NOMO-1 treated with DMSO at 0.1 percent for 48 hours (cell line): ENCODE data around the gene ATP6V0E1.
A peak's percentile ranks its signal among the peaks of the same experiment; 100 is the strongest.

Experiments
- DNase-seq: peaks from one replicate; lab custom pipeline; 2025; ENCODE audit not compliant: unreplicated experiment; lab: John Stamatoyannopoulos, UW

The ATP6V0E1 gene

DNA sequence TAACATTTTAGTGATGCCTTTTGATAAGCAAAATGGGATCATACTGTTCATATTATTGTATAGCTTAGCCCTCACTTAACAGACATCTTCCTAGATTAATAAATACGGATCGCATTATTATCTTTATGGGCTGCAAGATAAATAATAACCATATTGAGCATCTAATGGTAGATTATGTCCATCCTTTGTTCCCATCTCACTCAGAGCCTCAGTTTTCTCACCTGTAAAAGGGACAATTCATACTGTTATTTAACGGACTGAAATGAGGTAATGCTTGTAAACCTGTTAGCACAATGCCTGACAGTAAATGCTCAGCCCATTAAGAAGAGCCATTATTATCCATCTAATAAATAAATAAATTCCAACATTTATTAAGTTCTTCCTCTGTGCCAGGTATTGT, 27.3 kb upstream of the ATP6V0E1 start:
- DNase-seq = no peak

DNA sequence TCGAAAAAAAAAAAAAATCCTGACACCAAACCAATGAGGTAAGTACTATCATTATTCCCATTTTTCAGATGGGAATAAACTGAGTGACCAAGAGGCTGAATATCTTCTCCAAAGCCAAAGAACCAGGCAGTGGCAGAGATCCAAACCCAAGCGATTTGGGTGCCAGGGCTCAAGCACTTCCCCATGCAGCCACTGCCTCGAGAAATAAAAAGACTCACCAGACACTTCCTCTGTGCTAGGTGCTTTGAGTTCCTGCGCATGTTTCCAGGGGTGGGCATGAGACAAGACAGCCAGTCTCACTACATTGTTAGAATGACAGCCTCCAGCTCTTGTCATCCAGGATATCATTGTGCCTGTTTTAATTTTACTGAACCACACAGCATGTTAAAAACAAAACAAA, 26.6 kb upstream of the ATP6V0E1 start:
- no peak for DNase-seq

GRCh38 chr5:172957458-172957857, 26.1 kb upstream of the ATP6V0E1 start:
- DNase-seq = no peak

- peak; percentile 43 for DNase-seq
These were observed 25.1 kb upstream of the ATP6V0E1 start for GRCh38 chr5:172958331-172959046.

DNA sequence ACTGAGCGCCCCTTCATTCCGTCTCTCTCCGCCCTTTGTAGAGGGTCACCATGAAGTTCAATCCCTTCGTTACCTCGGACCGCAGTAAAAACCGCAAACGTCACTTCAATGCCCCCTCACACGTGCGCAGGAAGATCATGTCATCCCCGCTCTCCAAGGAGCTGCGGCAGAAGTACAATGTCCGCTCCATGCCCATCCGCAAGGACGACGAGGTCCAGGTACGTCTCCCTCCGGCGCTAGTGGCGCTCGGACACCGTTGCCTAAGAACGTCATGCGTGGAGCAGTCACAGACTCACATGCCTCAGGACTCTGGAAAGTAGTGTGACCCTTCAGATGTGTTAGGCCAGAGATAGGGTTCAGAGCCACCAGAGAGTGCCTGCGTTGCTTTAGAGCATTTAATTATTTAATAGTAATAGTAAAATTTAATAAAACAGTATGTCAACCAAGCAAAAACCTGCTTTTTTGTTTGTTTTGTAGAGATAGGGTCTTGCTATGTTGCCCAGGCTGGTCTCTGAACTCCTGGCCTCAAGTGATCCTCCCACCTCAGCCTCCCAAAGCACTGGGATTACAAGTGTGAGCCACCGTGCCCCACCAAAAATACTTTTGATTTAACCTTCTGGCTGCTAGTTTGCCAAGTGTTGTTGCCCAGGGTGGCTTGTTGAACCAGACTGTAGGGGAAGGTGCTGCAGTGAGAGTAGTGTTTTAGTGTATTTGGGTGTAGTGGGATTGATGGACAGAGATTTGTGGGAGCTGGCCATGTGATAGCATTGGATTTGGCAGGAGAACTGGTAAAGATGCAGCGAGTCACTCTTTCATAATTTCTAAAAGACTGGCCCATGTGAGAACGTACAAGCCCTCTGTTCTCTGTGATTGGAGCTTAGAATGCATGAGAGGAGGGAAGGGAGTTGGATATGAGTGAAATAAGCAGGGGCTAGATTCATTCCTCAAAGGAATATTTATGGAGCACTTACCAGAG, 23.5 kb upstream of the ATP6V0E1 start:
- no peak for DNase-seq

- no peak for DNase-seq
These were observed 13.7 kb upstream of the ATP6V0E1 start for GRCh38 chr5:172969921-172970320.

- DNase-seq = no peak
These were observed 12.1 kb upstream of the ATP6V0E1 start for GRCh38 chr5:172971482-172971881.

- no peak for DNase-seq
These were observed 11.0 kb upstream of the ATP6V0E1 start for GRCh38 chr5:172972552-172972951.

- no peak for DNase-seq
These were observed 10.2 kb upstream of the ATP6V0E1 start for GRCh38 chr5:172973127-172973916.

GRCh38 chr5:172973931-172974330, 9.6 kb upstream of the ATP6V0E1 start:
- DNase-seq = no peak

GRCh38 chr5:172975289-172975688, 8.3 kb upstream of the ATP6V0E1 start:
- no peak for DNase-seq

GRCh38 chr5:172979778-172980177, 3.8 kb upstream of the ATP6V0E1 start:
- no peak for DNase-seq

DNA sequence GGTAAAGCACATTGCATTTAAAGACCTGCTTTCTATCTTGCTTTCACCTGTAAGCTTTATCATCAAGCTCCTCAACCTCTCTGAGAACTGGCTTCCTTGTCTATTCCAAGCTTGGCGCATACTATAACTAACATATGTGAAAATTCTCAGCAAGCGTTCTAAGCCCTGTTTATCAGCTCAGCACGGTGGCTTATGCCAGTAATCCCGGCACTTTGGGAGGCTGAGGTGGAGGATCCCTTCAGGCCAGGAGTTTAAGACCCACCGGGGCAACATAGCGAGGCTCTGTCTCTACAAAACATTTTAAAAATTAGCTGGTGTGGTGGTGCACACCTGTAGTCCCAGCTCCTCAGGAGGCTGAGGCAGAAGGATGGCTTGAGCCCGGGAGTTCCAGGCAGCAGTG, 1.6 kb upstream of the ATP6V0E1 start:
- no peak for DNase-seq

GRCh38 chr5:172984244-172984953, 828 bp downstream of the ATP6V0E1 start:
- peak; percentile 89 for DNase-seq

DNA sequence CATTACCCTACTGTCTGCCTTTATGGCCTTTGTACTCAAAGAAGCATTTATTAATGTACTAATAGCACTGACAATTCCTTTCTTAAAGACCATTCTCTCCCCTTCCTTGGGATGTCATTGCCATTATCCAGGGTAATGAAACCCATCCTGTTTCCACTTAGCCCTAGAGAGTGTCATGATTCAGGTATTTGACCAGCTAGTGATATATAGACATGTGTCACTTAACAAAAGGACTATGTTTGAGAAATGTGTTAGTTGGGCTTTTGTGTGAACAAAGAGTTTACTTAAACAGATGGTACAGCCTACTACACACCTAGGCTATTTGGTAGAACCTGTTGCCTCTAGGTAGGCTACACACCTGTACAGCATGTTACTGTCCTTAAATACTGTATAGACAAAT, 2.0 kb downstream of the ATP6V0E1 start:
- DNase-seq = no peak

DNA sequence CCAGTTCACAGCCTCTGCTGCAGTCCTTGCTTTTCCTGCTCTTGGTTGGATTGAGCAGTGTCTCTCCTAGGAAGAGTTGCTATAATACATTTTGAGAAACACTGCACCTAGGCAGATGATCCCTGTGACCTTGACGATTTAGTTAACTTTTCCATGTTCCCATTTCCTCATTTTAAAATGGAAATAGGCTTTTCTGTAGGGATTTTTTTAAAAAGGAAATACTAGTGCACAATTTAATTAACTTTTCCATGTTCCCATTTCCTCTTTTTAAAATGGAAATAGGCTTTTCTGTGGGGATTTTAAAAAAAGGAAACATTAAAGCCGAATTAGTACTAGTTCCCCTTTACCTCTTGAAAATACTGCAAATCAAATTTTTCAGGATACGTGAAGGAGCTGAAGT, 4.7 kb downstream of the ATP6V0E1 start:
- DNase-seq = no peak

DNA sequence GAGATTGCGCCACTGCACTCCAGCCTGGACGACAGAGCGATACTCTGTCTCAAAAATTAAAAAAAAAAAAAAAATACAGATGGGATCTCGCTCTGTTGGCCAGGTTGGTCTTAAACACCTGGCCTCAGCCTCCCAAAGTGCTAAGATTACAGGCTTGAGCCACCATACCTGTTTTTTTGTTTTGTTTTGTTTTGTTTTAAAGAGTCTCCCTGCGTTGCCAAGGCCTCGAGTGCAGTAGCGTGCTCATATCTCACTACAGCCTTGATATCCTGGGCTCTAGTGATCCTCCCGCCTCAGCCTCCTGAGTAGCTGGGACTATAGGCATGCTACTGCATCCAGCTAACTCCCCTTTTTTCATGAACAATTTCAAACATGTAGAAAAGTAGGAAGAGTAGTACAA, 7.2 kb downstream of the ATP6V0E1 start:
- DNase-seq = no peak

DNA sequence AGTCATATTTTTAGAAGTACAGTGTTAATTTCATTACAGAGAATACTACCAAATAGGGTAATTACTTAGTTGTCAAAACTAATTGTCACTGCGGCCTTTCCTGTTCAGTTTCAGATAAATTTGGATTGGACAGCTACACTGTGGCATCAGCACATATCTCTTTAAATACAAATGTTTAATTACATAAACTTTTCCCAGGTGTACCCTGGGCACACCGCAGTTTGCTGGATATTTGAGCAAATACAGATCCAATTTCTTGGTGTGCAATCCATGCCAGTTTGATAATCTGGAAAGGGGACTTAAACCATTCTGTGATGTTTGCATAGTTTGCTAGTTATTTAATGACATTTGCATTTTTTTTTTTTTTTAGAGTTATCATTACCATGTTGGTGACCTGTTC, 10.8 kb downstream of the ATP6V0E1 start:
- no peak for DNase-seq

- DNase-seq = no peak
These were observed 15.9 kb downstream of the ATP6V0E1 start for GRCh38 chr5:172999372-172999973.

DNA sequence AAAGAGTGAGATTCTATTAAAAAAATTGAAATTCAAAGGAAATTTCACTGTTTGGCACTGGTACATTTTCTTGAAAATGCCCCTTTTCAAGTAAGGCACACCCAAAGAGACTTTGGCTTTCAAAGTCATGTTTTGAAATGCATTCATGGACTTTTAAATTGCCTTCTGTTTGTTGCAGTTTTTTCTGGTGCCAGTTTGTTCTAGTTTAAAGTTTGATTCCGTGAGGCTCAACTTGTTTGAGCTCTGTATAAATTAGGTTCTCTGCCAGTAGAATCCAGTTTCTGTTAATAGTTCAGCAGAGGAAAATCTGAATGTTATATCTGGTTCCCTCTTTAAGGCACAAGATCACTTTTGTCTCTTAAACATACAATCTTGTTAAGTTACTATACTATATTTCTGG, 16.4 kb downstream of the ATP6V0E1 start:
- no peak for DNase-seq
